ENCODE data around the gene CDH13. TPM values are rescaled to one million over a fixed set of nuclear protein-coding genes. Genes with fewer than 3 reads are reported as not detected.

The CDH13 gene
- total and polyA plus RNA-seq, 2 experiments from 2014 or later: 1.2 to 1.5 TPM

GRCh38 chr16:82682767-82683166 is 56.0 kb downstream of the CDH13 start:
- Histone ChIP-seq H3K4me1 (ENCODE audit: insufficient read depth) (no peaks in the 10 kb centered on the region), H3K79me2 (no peaks in the 10 kb centered on the region), H3K27me3 (no peaks in the 10 kb centered on the region), H3K9me2 (replicated peaks; ENCODE audit: insufficient read depth) (no peaks in the 10 kb centered on the region), H3K4me3 (no peak overlapping the region), H3K9me3 (ENCODE audit: low read depth) (no peaks in the 10 kb centered on the region), H3K4me2 (no peak overlapping the region), H3K27ac (no peak overlapping the region), H4K20me1 (ENCODE audit: insufficient read depth, poor library complexity, severe bottlenecking) (no peaks in the 10 kb centered on the region), H3K36me3 (replicated peaks; ENCODE audit: insufficient read depth, low read depth) (no peaks in the 10 kb centered on the region), H2AFZ (no peak overlapping the region)
- no peak for DNase-seq (ENCODE audit: low spot score)
- TF ChIP-seq EZH2phosphoT487 (IDR thresholded peaks at IDR 0.05; ENCODE audit: low read depth, severe bottlenecking, unreplicated experiment): no peak
- no peak for TF ChIP-seq CTCF (IDR thresholded peaks at IDR 0.05; ENCODE audit: poor library complexity)
- TF ChIP-seq EZH2 (IDR thresholded peaks at IDR 0.05; ENCODE audit: borderline replicate concordance): no peak
- WGBS (ENCODE audit: low lambda C conversion rate, missing lambda C conversion rate): 79% methylated on average over 4 of the region's 4 CpGs

- no peaks in the 10 kb centered on the region for H3K27me3 ChIP-seq
- no peak overlapping the region for H3K27ac ChIP-seq
- no peak overlapping the region for H3K4me3 ChIP-seq
- no peak for DNase-seq (ENCODE audit: low spot score)
- 96% methylated on average over 2 of the region's 2 CpGs for WGBS (ENCODE audit: low lambda C conversion rate, missing lambda C conversion rate)
- H3K36me3 ChIP-seq (replicated peaks; ENCODE audit: insufficient read depth, low read depth): no peaks in the 10 kb centered on the region
- no peaks in the 10 kb centered on the region for H3K4me1 ChIP-seq (ENCODE audit: insufficient read depth)
- no peak overlapping the region for H2AFZ ChIP-seq
- TF ChIP-seq CTCF (IDR thresholded peaks at IDR 0.05; ENCODE audit: poor library complexity) (no peak), EZH2 (IDR thresholded peaks at IDR 0.05; ENCODE audit: borderline replicate concordance) (no peak), EZH2phosphoT487 (IDR thresholded peaks at IDR 0.05; ENCODE audit: low read depth, severe bottlenecking, unreplicated experiment) (no peak)
- no peaks in the 10 kb centered on the region for H3K9me3 ChIP-seq (ENCODE audit: low read depth)
- H4K20me1 ChIP-seq (ENCODE audit: insufficient read depth, poor library complexity, severe bottlenecking): no peaks in the 10 kb centered on the region
- no peak overlapping the region for H3K4me2 ChIP-seq
- no peaks in the 10 kb centered on the region for H3K9me2 ChIP-seq (replicated peaks; ENCODE audit: insufficient read depth)
- H3K79me2 ChIP-seq: no peaks in the 10 kb centered on the region
Observed at GRCh38 chr16:82684256-82684655, 57.5 kb downstream of the CDH13 start.

- no peak for DNase-seq (ENCODE audit: low spot score)
- WGBS (ENCODE audit: low lambda C conversion rate, missing lambda C conversion rate): 89% methylated on average over 4 of the region's 4 CpGs
- Histone ChIP-seq H3K79me2 (no peaks in the 10 kb centered on the region), H3K9me3 (ENCODE audit: low read depth) (no peaks in the 10 kb centered on the region), H2AFZ (no peak overlapping the region), H3K4me1 (ENCODE audit: insufficient read depth) (no peaks in the 10 kb centered on the region), H4K20me1 (ENCODE audit: insufficient read depth, poor library complexity, severe bottlenecking) (no peaks in the 10 kb centered on the region), H3K27ac (no peak overlapping the region), H3K4me3 (no peak overlapping the region), H3K9me2 (replicated peaks; ENCODE audit: insufficient read depth) (no peaks in the 10 kb centered on the region), H3K4me2 (no peak overlapping the region), H3K36me3 (replicated peaks; ENCODE audit: insufficient read depth, low read depth) (no peaks in the 10 kb centered on the region), H3K27me3 (no peaks in the 10 kb centered on the region)
- no peak for TF ChIP-seq EZH2 (IDR thresholded peaks at IDR 0.05; ENCODE audit: borderline replicate concordance)
Observed at GRCh38 chr16:82685526-82685925, 58.8 kb downstream of the CDH13 start.

GRCh38 chr16:82694239-82694874 is 67.6 kb downstream of the CDH13 start:
- H3K4me1 ChIP-seq (ENCODE audit: insufficient read depth): peaks cover 12% of the 10 kb centered on the region
- TF ChIP-seq EZH2 (IDR thresholded peaks at IDR 0.05; ENCODE audit: borderline replicate concordance) (no peak), EZH2phosphoT487 (IDR thresholded peaks at IDR 0.05; ENCODE audit: low read depth, severe bottlenecking, unreplicated experiment) (no peak), CTCF (IDR thresholded peaks at IDR 0.05; ENCODE audit: poor library complexity) (no peak)
- H3K27ac ChIP-seq: no peak overlapping the region
- H3K79me2 ChIP-seq: no peaks in the 10 kb centered on the region
- H2AFZ ChIP-seq: no peak overlapping the region
- H3K9me2 ChIP-seq (replicated peaks; ENCODE audit: insufficient read depth): no peaks in the 10 kb centered on the region
- no peaks in the 10 kb centered on the region for H3K9me3 ChIP-seq (ENCODE audit: low read depth)
- no peaks in the 10 kb centered on the region for H3K27me3 ChIP-seq
- H4K20me1 ChIP-seq (ENCODE audit: insufficient read depth, poor library complexity, severe bottlenecking): no peaks in the 10 kb centered on the region
- H3K4me3 ChIP-seq: no peak overlapping the region
- no peak for DNase-seq (ENCODE audit: low spot score)
- no peak overlapping the region for H3K4me2 ChIP-seq
- no peaks in the 10 kb centered on the region for H3K36me3 ChIP-seq (replicated peaks; ENCODE audit: insufficient read depth, low read depth)

All from hepatocyte (in vitro differentiated cells).